Measurements from ENCODE around the gene IL1RL1.

IL1RL1 gene

GRCh38 chr2:102294802-102295489 is 16.4 kb upstream of the IL1RL1 start:
- Histone ChIP-seq H3K27ac (ENCODE audit: low read depth, low read length) (no peak overlapping the region), H3K9ac (ENCODE audit: low read depth, low read length) (no peak overlapping the region), H3K27me3 (ENCODE audit: insufficient read depth, low read length) (peaks cover under 1% of the 10 kb centered on the region; the same call in 1 of the 2 replicates), H3K4me3 (ENCODE audit: low read length) (no peak overlapping the region), H3K4me1 (ENCODE audit: insufficient read depth, low read length) (no peaks in the 10 kb centered on the region), H3K9me3 (ENCODE audit: insufficient read depth, low read depth, low read length) (no peaks in the 10 kb centered on the region), H3K36me3 (ENCODE audit: insufficient read depth, low read length) (no peaks in the 10 kb centered on the region)
- 92% methylated on average over 3 of the region's 3 CpGs for WGBS

- Histone ChIP-seq H3K4me3 (ENCODE audit: low read length) (no peak overlapping the region), H3K27ac (ENCODE audit: low read depth, low read length) (no peak overlapping the region), H3K9ac (ENCODE audit: low read depth, low read length) (no peak overlapping the region), H3K36me3 (ENCODE audit: insufficient read depth, low read length) (no peaks in the 10 kb centered on the region), H3K9me3 (ENCODE audit: insufficient read depth, low read depth, low read length) (no peaks in the 10 kb centered on the region), H3K4me1 (ENCODE audit: insufficient read depth, low read length) (no peaks in the 10 kb centered on the region), H3K27me3 (ENCODE audit: insufficient read depth, low read length) (peaks cover 3% of the 10 kb centered on the region; the same call in 1 of the 2 replicates)
- WGBS, result no CpG with 5 or more reads among the region's 1 CpG
These were observed 15.8 kb upstream of the IL1RL1 start for GRCh38 chr2:102295566-102295965.

- Histone ChIP-seq H3K4me1 (ENCODE audit: insufficient read depth, low read length) (no peaks in the 10 kb centered on the region), H3K36me3 (ENCODE audit: insufficient read depth, low read length) (no peaks in the 10 kb centered on the region), H3K9ac (ENCODE audit: low read depth, low read length) (no peak overlapping the region), H3K4me3 (ENCODE audit: low read length) (no peak overlapping the region), H3K9me3 (ENCODE audit: insufficient read depth, low read depth, low read length) (no peaks in the 10 kb centered on the region), H3K27ac (ENCODE audit: low read depth, low read length) (no peak overlapping the region), H3K27me3 (ENCODE audit: insufficient read depth, low read length) (peaks cover 3% of the 10 kb centered on the region; the same call in 1 of the 2 replicates)
These were observed 14.9 kb upstream of the IL1RL1 start for GRCh38 chr2:102296449-102296848.

- Histone ChIP-seq H3K9me3 (ENCODE audit: insufficient read depth, low read depth, low read length) (no peaks in the 10 kb centered on the region), H3K36me3 (ENCODE audit: insufficient read depth, low read length) (no peaks in the 10 kb centered on the region), H3K27me3 (ENCODE audit: insufficient read depth, low read length) (peaks cover 3% of the 10 kb centered on the region; the same call in 1 of the 2 replicates), H3K27ac (ENCODE audit: low read depth, low read length) (no peak overlapping the region), H3K4me1 (ENCODE audit: insufficient read depth, low read length) (no peaks in the 10 kb centered on the region), H3K4me3 (ENCODE audit: low read length) (no peak overlapping the region), H3K9ac (ENCODE audit: low read depth, low read length) (no peak overlapping the region)
- WGBS, result 86% methylated on average over 3 of the region's 3 CpGs
These were observed 13.5 kb upstream of the IL1RL1 start for GRCh38 chr2:102297891-102298290.

GRCh38 chr2:102301867-102302362 is 9.4 kb upstream of the IL1RL1 start:
- no peak overlapping the region for H3K9ac ChIP-seq (ENCODE audit: low read depth, low read length)
- 47% methylated on average over 6 of the region's 7 CpGs for WGBS
- no peaks in the 10 kb centered on the region for H3K36me3 ChIP-seq (ENCODE audit: insufficient read depth, low read length)
- no peak overlapping the region for H3K27ac ChIP-seq (ENCODE audit: low read depth, low read length)
- peaks cover 5% of the 10 kb centered on the region; the same call in 1 of the 2 replicates for H3K27me3 ChIP-seq (ENCODE audit: insufficient read depth, low read length)
- H3K4me3 ChIP-seq (ENCODE audit: low read length), result no peak overlapping the region
- no peaks in the 10 kb centered on the region for H3K9me3 ChIP-seq (ENCODE audit: insufficient read depth, low read depth, low read length)
- H3K4me1 ChIP-seq (ENCODE audit: insufficient read depth, low read length), result no peaks in the 10 kb centered on the region

GRCh38 chr2:102302458-102302857 is 8.9 kb upstream of the IL1RL1 start:
- Histone ChIP-seq H3K36me3 (ENCODE audit: insufficient read depth, low read length) (no peaks in the 10 kb centered on the region), H3K27me3 (ENCODE audit: insufficient read depth, low read length) (peaks cover 5% of the 10 kb centered on the region; the same call in 1 of the 2 replicates), H3K4me1 (ENCODE audit: insufficient read depth, low read length) (no peaks in the 10 kb centered on the region), H3K9me3 (ENCODE audit: insufficient read depth, low read depth, low read length) (no peaks in the 10 kb centered on the region), H3K4me3 (ENCODE audit: low read length) (no peak overlapping the region), H3K27ac (ENCODE audit: low read depth, low read length) (no peak overlapping the region), H3K9ac (ENCODE audit: low read depth, low read length) (no peak overlapping the region)
- no CpG with 5 or more reads among the region's 3 CpGs for WGBS

- no peaks in the 10 kb centered on the region for H3K9me3 ChIP-seq (ENCODE audit: insufficient read depth, low read depth, low read length)
- WGBS, result 94% methylated on average over 1 of the region's 3 CpGs
- H3K4me1 ChIP-seq (ENCODE audit: insufficient read depth, low read length), result no peaks in the 10 kb centered on the region
These were observed 7.8 kb upstream of the IL1RL1 start for GRCh38 chr2:102303589-102303988.

GRCh38 chr2:102304268-102304667 is 7.1 kb upstream of the IL1RL1 start:
- peaks cover 5% of the 10 kb centered on the region; the same call in 1 of the 2 replicates for H3K27me3 ChIP-seq (ENCODE audit: insufficient read depth, low read length)
- H3K9me3 ChIP-seq (ENCODE audit: insufficient read depth, low read depth, low read length), result no peaks in the 10 kb centered on the region
- no peak overlapping the region for H3K27ac ChIP-seq (ENCODE audit: low read depth, low read length)
- H3K4me3 ChIP-seq (ENCODE audit: low read length), result no peak overlapping the region
- no peaks in the 10 kb centered on the region for H3K36me3 ChIP-seq (ENCODE audit: insufficient read depth, low read length)
- H3K9ac ChIP-seq (ENCODE audit: low read depth, low read length), result no peak overlapping the region
- WGBS, result 80% methylated on average over 2 of the region's 2 CpGs
- H3K4me1 ChIP-seq (ENCODE audit: insufficient read depth, low read length), result no peaks in the 10 kb centered on the region

More at GRCh38 chr2:102303589-102303988, 7.8 kb upstream of the IL1RL1 start:
- Histone ChIP-seq H3K27me3 (ENCODE audit: insufficient read depth, low read length) (peaks cover 5% of the 10 kb centered on the region; the same call in 1 of the 2 replicates), H3K36me3 (ENCODE audit: insufficient read depth, low read length) (no peaks in the 10 kb centered on the region), H3K9ac (ENCODE audit: low read depth, low read length) (no peak overlapping the region), H3K27ac (ENCODE audit: low read depth, low read length) (no peak overlapping the region), H3K4me3 (ENCODE audit: low read length) (no peak overlapping the region)

- Histone ChIP-seq H3K9me3 (ENCODE audit: insufficient read depth, low read depth, low read length) (no peaks in the 10 kb centered on the region), H3K27ac (ENCODE audit: low read depth, low read length) (no peak overlapping the region), H3K9ac (ENCODE audit: low read depth, low read length) (no peak overlapping the region), H3K36me3 (ENCODE audit: insufficient read depth, low read length) (no peaks in the 10 kb centered on the region), H3K27me3 (ENCODE audit: insufficient read depth, low read length) (peaks cover 5% of the 10 kb centered on the region; the same call in 1 of the 2 replicates), H3K4me3 (ENCODE audit: low read length) (no peak overlapping the region), H3K4me1 (ENCODE audit: insufficient read depth, low read length) (no peaks in the 10 kb centered on the region)
- WGBS, result 93% methylated on average over 11 of the region's 11 CpGs
These were observed 6.4 kb upstream of the IL1RL1 start for GRCh38 chr2:102304711-102305611.

- Histone ChIP-seq H3K4me1 (ENCODE audit: insufficient read depth, low read length) (no peaks in the 10 kb centered on the region), H3K4me3 (ENCODE audit: low read length) (no peak overlapping the region), H3K27me3 (ENCODE audit: insufficient read depth, low read length) (peaks cover 3% of the 10 kb centered on the region; the same call in 1 of the 2 replicates), H3K27ac (ENCODE audit: low read depth, low read length) (no peak overlapping the region), H3K36me3 (ENCODE audit: insufficient read depth, low read length) (no peaks in the 10 kb centered on the region), H3K9ac (ENCODE audit: low read depth, low read length) (no peak overlapping the region), H3K9me3 (ENCODE audit: insufficient read depth, low read depth, low read length) (no peaks in the 10 kb centered on the region)
- 100% methylated on average over 1 of the region's 1 CpG for WGBS
These were observed 5.2 kb upstream of the IL1RL1 start for GRCh38 chr2:102306125-102306524.

GRCh38 chr2:102313025-102313424 is 1.7 kb downstream of the IL1RL1 start:
- Histone ChIP-seq H3K27ac (ENCODE audit: low read depth, low read length) (no peak overlapping the region), H3K4me1 (ENCODE audit: insufficient read depth, low read length) (no peaks in the 10 kb centered on the region), H3K27me3 (ENCODE audit: insufficient read depth, low read length) (no peaks in the 10 kb centered on the region), H3K4me3 (ENCODE audit: low read length) (no peak overlapping the region), H3K9me3 (ENCODE audit: insufficient read depth, low read depth, low read length) (no peaks in the 10 kb centered on the region), H3K9ac (ENCODE audit: low read depth, low read length) (no peak overlapping the region), H3K36me3 (ENCODE audit: insufficient read depth, low read length) (no peaks in the 10 kb centered on the region)
- WGBS, result 92% methylated on average over 2 of the region's 2 CpGs

All from HUES64 (cell line).